ENCODE measurements around the gene ZIC3.

The ZIC3 gene

GRCh38 chrX:137566746-137567679 lies 1.1 kb downstream of the ZIC3 start:
- peak overlapping the region; percentile 68 for H3K4me3 ChIP-seq (ENCODE audit: low read depth, low read length)
- TF ChIP-seq CTCF (conservative IDR thresholded peaks at IDR 0.05; ENCODE audit: low read depth, low read length) = no peak
- DNase-seq (ENCODE audit: low read depth) = peak; percentile 64

- TF ChIP-seq CTCF (conservative IDR thresholded peaks at IDR 0.05; ENCODE audit: low read depth, low read length) = no peak
- DNase-seq (ENCODE audit: low read depth) = no peak
- peak overlapping the region; percentile 68 for H3K4me3 ChIP-seq (ENCODE audit: low read depth, low read length)
Measured at GRCh38 chrX:137567682-137568232, 1.8 kb downstream of the ZIC3 start.

- no peak for DNase-seq (ENCODE audit: low read depth)
- TF ChIP-seq CTCF (conservative IDR thresholded peaks at IDR 0.05; ENCODE audit: low read depth, low read length) = no peak
- peak overlapping the region; percentile 68 for H3K4me3 ChIP-seq (ENCODE audit: low read depth, low read length)
Measured at GRCh38 chrX:137568741-137569469, 3.0 kb downstream of the ZIC3 start.

- TF ChIP-seq CTCF (conservative IDR thresholded peaks at IDR 0.05; ENCODE audit: low read depth, low read length) = no peak
- peak overlapping the region; percentile 68 for H3K4me3 ChIP-seq (ENCODE audit: low read depth, low read length)
- DNase-seq (ENCODE audit: low read depth) = no peak
Measured at GRCh38 chrX:137569470-137569891, 3.6 kb downstream of the ZIC3 start.

- peak overlapping the region; percentile 49 for H3K4me3 ChIP-seq (ENCODE audit: low read depth, low read length)
- DNase-seq (ENCODE audit: low read depth) = no peak
- no peak for TF ChIP-seq CTCF (conservative IDR thresholded peaks at IDR 0.05; ENCODE audit: low read depth, low read length)
Measured at GRCh38 chrX:137573324-137574101, 7.6 kb downstream of the ZIC3 start.

GRCh38 chrX:137574102-137574783 lies 8.3 kb downstream of the ZIC3 start:
- H3K4me3 ChIP-seq (ENCODE audit: low read depth, low read length) = peak overlapping the region; percentile 49
- DNase-seq (ENCODE audit: low read depth) = peak; percentile 86
- no peak for TF ChIP-seq CTCF (conservative IDR thresholded peaks at IDR 0.05; ENCODE audit: low read depth, low read length)

Data from choroid plexus epithelial cell (primary cell).